SK-N-SH (cell line): ENCODE results near the gene NOL4L.

Source experiments
- CTCF ChIP-seq: fragments of 200-600 bp; sonication (generic); IDR thresholded peaks from 2 replicates; pipeline ENCODE4 v1.6.1; 2017; ENCODE audit warnings: antibody characterized with exemption, mild to moderate bottlenecking, moderate library complexity
- EP300 ChIP-seq, 2 experiments: IDR thresholded peaks; 2 replicates each; pipeline versions ENCODE4 v1.4.0 to v1.6.1; 2012; ENCODE audit warnings: borderline replicate concordance in 1 of 2, low read depth in 1 of 2, low read length in 1 of 2
- JUND ChIP-seq: IDR thresholded peaks from 2 replicates; pipeline ENCODE4 v1.4.0; 2012
- MXI1 ChIP-seq: IDR thresholded peaks from 2 replicates; pipeline ENCODE4 v1.6.1; 2012; ENCODE audit warnings: mild to moderate bottlenecking, low read depth, low read length, improper control_type of control experiment
- POLR2AphosphoS5 ChIP-seq: IDR thresholded peaks from 2 replicates; pipeline ENCODE4 v1.6.1; 2012; ENCODE audit warnings: low read depth, low read length
- RAD21 ChIP-seq: IDR thresholded peaks from 2 replicates; pipeline ENCODE4 v1.6.1; 2012; ENCODE audit warnings: mild to moderate bottlenecking, low read length
- RCOR1 ChIP-seq: fragments of 150-350 bp; IDR thresholded peaks from 2 replicates; pipeline ENCODE4 v1.6.1; 2017; ENCODE audit warnings: antibody characterized with exemption, low read length
- RFX5 ChIP-seq: IDR thresholded peaks from 2 replicates; pipeline ENCODE4 v1.6.1; 2012; ENCODE audit warnings: mild to moderate bottlenecking, improper control_type of control experiment, low read length
- TCF12 ChIP-seq: IDR thresholded peaks from 2 replicates; pipeline ENCODE4 v1.4.0; 2012
- USF2 ChIP-seq: fragments of 150-350 bp; IDR thresholded peaks from 2 replicates; pipeline ENCODE4 v1.6.1; 2017; ENCODE audit warnings: antibody characterized with exemption, low read length, low read depth, borderline replicate concordance
- YY1 ChIP-seq: IDR thresholded peaks from 2 replicates; pipeline ENCODE4 v1.4.0; 2012; ENCODE audit warnings: low read depth, mild to moderate bottlenecking

DNA sequence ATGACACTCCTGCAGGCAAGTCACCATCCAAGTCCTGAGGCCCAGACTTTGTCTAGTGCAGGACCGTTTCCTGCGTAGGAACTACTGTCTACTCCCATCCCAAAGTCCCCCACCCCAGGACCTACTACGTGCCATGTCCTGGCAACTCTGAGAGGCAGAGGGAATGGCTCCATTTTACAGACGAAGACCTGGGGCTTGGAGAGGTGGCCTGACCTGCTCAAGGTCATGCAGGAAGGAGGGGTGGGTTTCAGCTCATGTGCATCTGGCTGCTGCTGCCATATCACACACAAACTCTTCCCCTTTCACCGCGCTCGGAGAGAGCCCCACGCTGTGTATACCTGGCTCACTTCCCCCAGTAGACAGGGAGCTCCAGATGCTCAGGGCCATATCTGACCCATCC, 1.2 kb upstream of the NOL4L start:
- TF ChIP-seq TCF12 (no peak), CTCF (no peak), MXI1 (no peak), EP300 (IDR thresholded peaks at IDR 0.05; ENCODE audit: borderline replicate concordance in 1 of 2, low read depth in 1 of 2, low read length in 1 of 2) (no peak), JUND (no peak), USF2 (no peak), RCOR1 (no peak), POLR2AphosphoS5 (no peak), RAD21 (no peak), RFX5 (no peak), YY1 (no peak)
